SU-DHL-6 (cell line): ENCODE measurements around the gene TIAM2.

Experiments
- CTCF ChIP-seq: fragments of 200-600 bp; sonication (generic); IDR thresholded peaks from one replicate; pipeline ENCODE4 v1.5.1; 2017; ENCODE audit warnings: antibody characterized with exemption, mild to moderate bottlenecking, low read length, moderate library complexity; ENCODE audit not compliant: insufficient read depth, poor library complexity, severe bottlenecking
- EZH2phosphoT487 ChIP-seq: fragments of 200-600 bp; sonication (generic), shearing (Covaris generic); conservative IDR thresholded peaks from 2 replicates; pipeline ENCODE4 v1.6.1; 2018; ENCODE audit warnings: mild to moderate bottlenecking, antibody characterized with exemption, low read length, moderate library complexity, mixed read lengths

GRCh38 chr6:155222506-155222905 is 227.4 kb downstream of the TIAM2 start:
- no peak for TF ChIP-seq CTCF
- no peak for TF ChIP-seq EZH2phosphoT487
